ENCODE data around the gene SLC6A9. TPM values are rescaled to one million over a fixed set of nuclear protein-coding genes. Genes with fewer than 3 reads are reported as not detected.

The SLC6A9 gene
- total RNA-seq, 1 experiment from 2014 or later = 12.8 TPM

DNA sequence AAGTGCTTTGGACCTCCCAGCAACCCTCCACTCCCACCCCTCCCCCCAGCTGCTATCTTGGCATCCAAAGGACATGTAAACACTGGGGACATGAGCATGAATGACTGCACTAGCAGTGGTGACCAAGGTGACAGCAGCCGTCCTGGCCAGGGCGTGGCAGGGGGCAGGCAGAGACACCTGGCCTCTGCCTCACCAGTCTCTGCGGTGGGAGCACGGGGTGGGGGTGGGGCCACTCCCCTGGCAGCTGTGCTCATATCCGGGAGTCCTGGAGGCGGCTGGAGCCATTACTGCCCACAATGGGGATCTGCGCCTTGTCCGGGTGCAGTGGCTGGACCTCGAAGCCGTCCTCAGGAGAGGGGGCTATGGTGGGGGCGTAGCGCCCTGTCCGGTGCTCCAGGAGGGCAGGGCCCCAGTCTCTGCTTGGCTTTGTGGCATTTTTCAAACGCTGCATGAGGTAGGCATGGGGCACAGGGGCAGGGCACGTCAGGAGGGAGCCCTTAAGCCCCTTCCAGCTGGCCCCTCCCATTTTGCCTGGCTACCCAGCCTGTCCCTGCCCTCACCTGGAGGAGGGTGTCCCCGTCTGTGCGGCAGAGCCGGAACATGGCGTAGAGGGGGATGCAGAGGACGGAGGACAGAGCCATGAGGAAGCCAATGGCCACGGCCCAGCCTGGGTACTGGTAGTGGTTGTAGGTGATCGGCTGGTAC lies 33.8 kb downstream of the SLC6A9 start:
- no TSS peak for BruUV-seq (replicated peaks)
- Histone ChIP-seq H3K27me3 (ENCODE audit: insufficient read depth, low read length) (no peaks in the 10 kb centered on the region), H3K9ac (ENCODE audit: low read length) (no peak overlapping the region), H3K4me1 (ENCODE audit: control insufficient read depth in 1 of 2, insufficient read depth in 2 of 2, low read length in 2 of 2) (peaks cover 5 to 16% of the 10 kb centered on the region in 2 experiments; a peak in 3 of 4 replicates), H3K4me2 (ENCODE audit: low read length) (no peak overlapping the region), H3K36me3 (ENCODE audit: control insufficient read depth in 1 of 2, insufficient read depth in 2 of 2, low read length in 2 of 2) (no peaks in the 10 kb centered on the region), H3K9me3 (ENCODE audit: control insufficient read depth in 1 of 2, insufficient read depth in 1 of 2, low read depth in 1 of 2, low read length in 2 of 2) (no peaks in the 10 kb centered on the region), H4K20me1 (ENCODE audit: insufficient read depth) (no peaks in the 10 kb centered on the region), H2AFZ (ENCODE audit: low read depth, low read length, poor library complexity, severe bottlenecking) (no peak overlapping the region), H3K4me3 (replicated peaks in 1 of 2; ENCODE audit: low read depth in 1 of 2, low read length in 2 of 2) (no peak overlapping the region), H3K27ac (ENCODE audit: low read depth, low read length) (no peak overlapping the region), H3K79me2 (ENCODE audit: insufficient read depth, low read length) (no peaks in the 10 kb centered on the region), H3K9me2 (ENCODE audit: insufficient read depth) (no peaks in the 10 kb centered on the region)
- ChIA-PET RAD21 (ENCODE audit: low non-redundant PET in 1 of 2, low total read pairs in 2 of 2, uncharacterized antibody in 2 of 2, unreplicated experiment in 2 of 2) (no interaction called here), CTCF (no interaction called here), POLR2A (no interaction called here)
- intact Hi-C loops (cut with micrococcal nuclease) = no loop called here
- ATAC-seq (no peak), DNase-seq (ENCODE audit: low read depth, low spot score) (no peak)
- no peak for TF ChIP-seq ZNF274 (IDR thresholded peaks at IDR 0.05; ENCODE audit: low read depth, low read length)
- no peak for TF ChIP-seq EGR1 (IDR thresholded peaks at IDR 0.05; ENCODE audit: low read depth)
- no peak for TF ChIP-seq POLR2A (IDR thresholded peaks at IDR 0.05; ENCODE audit: borderline replicate concordance, extremely low read depth, insufficient read depth, insufficient read length)
- no peak for TF ChIP-seq CBX3 (IDR thresholded peaks at IDR 0.05; ENCODE audit: low read depth)

DNA sequence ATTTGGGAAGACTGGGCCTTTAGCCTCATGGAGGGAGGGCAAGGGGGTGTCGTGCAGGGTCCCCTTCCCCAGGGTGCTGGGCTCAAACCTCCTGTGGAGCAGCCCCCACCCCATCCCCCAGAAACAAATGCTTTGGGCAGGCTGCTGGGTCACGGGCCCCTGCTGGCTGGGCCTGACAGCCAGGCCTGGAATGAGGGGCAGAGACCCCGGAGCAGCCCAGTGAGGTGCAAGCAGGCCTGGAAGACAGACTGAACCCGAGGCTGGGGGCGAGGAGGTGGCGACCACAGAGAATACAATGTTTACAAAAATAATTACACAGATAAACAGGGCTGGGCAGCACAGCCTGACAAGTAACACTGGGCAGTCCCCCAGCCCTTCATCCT lies 34.5 kb downstream of the SLC6A9 start:
- TF ChIP-seq, protein P1, sequence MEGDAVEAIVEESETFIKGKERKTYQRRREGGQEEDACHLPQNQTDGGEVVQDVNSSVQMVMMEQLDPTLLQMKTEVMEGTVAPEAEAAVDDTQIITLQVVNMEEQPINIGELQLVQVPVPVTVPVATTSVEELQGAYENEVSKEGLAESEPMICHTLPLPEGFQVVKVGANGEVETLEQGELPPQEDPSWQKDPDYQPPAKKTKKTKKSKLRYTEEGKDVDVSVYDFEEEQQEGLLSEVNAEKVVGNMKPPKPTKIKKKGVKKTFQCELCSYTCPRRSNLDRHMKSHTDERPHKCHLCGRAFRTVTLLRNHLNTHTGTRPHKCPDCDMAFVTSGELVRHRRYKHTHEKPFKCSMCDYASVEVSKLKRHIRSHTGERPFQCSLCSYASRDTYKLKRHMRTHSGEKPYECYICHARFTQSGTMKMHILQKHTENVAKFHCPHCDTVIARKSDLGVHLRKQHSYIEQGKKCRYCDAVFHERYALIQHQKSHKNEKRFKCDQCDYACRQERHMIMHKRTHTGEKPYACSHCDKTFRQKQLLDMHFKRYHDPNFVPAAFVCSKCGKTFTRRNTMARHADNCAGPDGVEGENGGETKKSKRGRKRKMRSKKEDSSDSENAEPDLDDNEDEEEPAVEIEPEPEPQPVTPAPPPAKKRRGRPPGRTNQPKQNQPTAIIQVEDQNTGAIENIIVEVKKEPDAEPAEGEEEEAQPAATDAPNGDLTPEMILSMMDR (IDR thresholded peaks at IDR 0.05 in 2 of 3, conservative IDR thresholded peaks at IDR 0.05 in 1 of 3; ENCODE audit: borderline replicate concordance in 1 of 3, insufficient read depth in 1 of 3, low read depth in 2 of 3, low read length in 2 of 3) = no peak
- TF ChIP-seq RAD21 (IDR thresholded peaks at IDR 0.05; ENCODE audit: low read depth) = no peak
- TF ChIP-seq, protein P2, sequence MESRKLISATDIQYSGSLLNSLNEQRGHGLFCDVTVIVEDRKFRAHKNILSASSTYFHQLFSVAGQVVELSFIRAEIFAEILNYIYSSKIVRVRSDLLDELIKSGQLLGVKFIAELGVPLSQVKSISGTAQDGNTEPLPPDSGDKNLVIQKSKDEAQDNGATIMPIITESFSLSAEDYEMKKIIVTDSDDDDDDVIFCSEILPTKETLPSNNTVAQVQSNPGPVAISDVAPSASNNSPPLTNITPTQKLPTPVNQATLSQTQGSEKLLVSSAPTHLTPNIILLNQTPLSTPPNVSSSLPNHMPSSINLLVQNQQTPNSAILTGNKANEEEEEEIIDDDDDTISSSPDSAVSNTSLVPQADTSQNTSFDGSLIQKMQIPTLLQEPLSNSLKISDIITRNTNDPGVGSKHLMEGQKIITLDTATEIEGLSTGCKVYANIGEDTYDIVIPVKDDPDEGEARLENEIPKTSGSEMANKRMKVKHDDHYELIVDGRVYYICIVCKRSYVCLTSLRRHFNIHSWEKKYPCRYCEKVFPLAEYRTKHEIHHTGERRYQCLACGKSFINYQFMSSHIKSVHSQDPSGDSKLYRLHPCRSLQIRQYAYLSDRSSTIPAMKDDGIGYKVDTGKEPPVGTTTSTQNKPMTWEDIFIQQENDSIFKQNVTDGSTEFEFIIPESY (IDR thresholded peaks at IDR 0.05; ENCODE audit: extremely low read depth, insufficient replicate concordance, low read length) = no peak
- TF ChIP-seq YY1 (IDR thresholded peaks at IDR 0.05; ENCODE audit: extremely low read depth, insufficient replicate concordance, low read depth, low read length) = no peak
- no peak for TF ChIP-seq EZH2phosphoT487 (IDR thresholded peaks at IDR 0.05; ENCODE audit: borderline replicate concordance)
- TF ChIP-seq TCF7L2 (IDR thresholded peaks at IDR 0.05; ENCODE audit: borderline replicate concordance, extremely low read depth, insufficient read depth, insufficient read length) = no peak
- no peak for TF ChIP-seq EZH2 (IDR thresholded peaks at IDR 0.05)
- Histone ChIP-seq H3K79me2 (ENCODE audit: insufficient read depth, low read length) (no peaks in the 10 kb centered on the region), H3K4me3 (replicated peaks in 1 of 2; ENCODE audit: low read depth in 1 of 2, low read length in 2 of 2) (no peak overlapping the region), H4K20me1 (ENCODE audit: insufficient read depth) (no peaks in the 10 kb centered on the region), H3K27me3 (ENCODE audit: insufficient read depth, low read length) (no peaks in the 10 kb centered on the region), H3K27ac (ENCODE audit: low read depth, low read length) (no peak overlapping the region), H3K4me1 (ENCODE audit: control insufficient read depth in 1 of 2, insufficient read depth in 2 of 2, low read length in 2 of 2) (peaks cover 5 to 24% of the 10 kb centered on the region in 2 experiments; a peak in 3 of 4 replicates), H3K4me2 (ENCODE audit: low read length) (no peak overlapping the region), H3K36me3 (ENCODE audit: control insufficient read depth in 1 of 2, insufficient read depth in 2 of 2, low read length in 2 of 2) (no peaks in the 10 kb centered on the region), H3K9me3 (ENCODE audit: control insufficient read depth in 1 of 2, insufficient read depth in 1 of 2, low read depth in 1 of 2, low read length in 2 of 2) (no peaks in the 10 kb centered on the region), H3K9me2 (ENCODE audit: insufficient read depth) (no peaks in the 10 kb centered on the region), H2AFZ (ENCODE audit: low read depth, low read length, poor library complexity, severe bottlenecking) (no peak overlapping the region), H3K9ac (ENCODE audit: low read length) (no peak overlapping the region)
- CTCF ChIA-PET = no interaction called here
- ATAC-seq (no peak), DNase-seq (ENCODE audit: low read depth, low spot score) (no peak)
- intact Hi-C loops (cut with micrococcal nuclease) = no loop called here
- BruUV-seq (replicated peaks) = no TSS peak
- POLR2A ChIA-PET = no interaction called here
- RAD21 ChIA-PET (ENCODE audit: low non-redundant PET in 1 of 2, low total read pairs in 2 of 2, uncharacterized antibody in 2 of 2, unreplicated experiment in 2 of 2) = no interaction called here

All from HCT116 (cell line).